Epithelial cell of proximal tubule (primary cell): ENCODE measurements around the gene TAC3. TPM values are rescaled to one million over a fixed set of nuclear protein-coding genes. Genes with fewer than 3 reads are reported as not detected.
"Not testable (repeated sequence)": the region's sequence is repeated elsewhere in the genome, so short reads cannot be mapped to it uniquely, and the experiment has no call there.

Source experiments
- DNase-seq: peaks from one replicate; pipeline ENCODE4 v3.0.0-alpha.2; 2011; ENCODE audit warnings: low read depth
- H3K4me3 ChIP-seq: 2 replicates; pipeline ENCODE4 v1.5.1; 2011; ENCODE audit warnings: low read depth, mild to moderate bottlenecking, low read length
- total RNA-seq: library from RNA; depleted of rRNA; stranded (reverse); fragments of >200 nt; gene quantifications from 2 replicates; pipeline ENCODE4 v1.2.3, GENCODE V29; 2015
- TF ChIP-seq, protein P1 (sequence below): conservative IDR thresholded peaks from 2 replicates; pipeline ENCODE4 v1.5.1; 2012; ENCODE audit warnings: low read depth, mild to moderate bottlenecking, low read length

The TAC3 gene
- total RNA-seq, 1 donor from 2014 or later, result not detected

DNA sequence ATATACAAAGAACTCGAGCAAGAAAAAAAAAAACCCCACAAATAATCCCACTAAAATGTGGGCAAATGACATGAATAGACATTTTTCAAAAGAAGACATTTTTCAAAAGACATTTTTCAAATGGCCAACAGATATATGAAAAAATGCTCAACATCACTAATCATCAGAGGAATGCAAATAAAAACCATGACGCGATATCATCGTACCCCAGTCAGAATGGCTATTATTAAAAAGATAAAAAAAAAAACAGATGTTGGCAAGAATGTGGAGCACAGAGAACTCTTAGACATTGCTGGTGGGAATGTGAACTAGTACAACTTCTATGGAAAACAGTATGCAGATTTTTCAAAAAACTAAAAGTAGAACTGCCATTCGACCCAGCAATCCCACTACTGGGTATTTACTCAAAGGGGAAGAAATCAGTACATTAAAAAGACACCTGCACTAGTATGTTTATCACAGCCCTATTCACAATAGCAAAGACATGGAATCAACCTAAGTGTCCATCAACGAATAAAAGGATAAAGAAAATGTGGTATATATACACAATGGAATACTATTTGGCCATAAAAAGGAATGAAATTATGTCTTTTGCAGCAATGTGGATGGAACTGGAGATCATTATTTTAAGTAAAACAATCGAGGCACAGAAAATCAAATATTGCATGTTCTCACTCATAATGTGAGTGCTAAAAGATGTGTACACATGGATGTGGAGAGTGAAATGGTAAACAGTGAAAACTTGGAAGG lies 26.3 kb downstream of the TAC3 start:
- no peak overlapping the region for H3K4me3 ChIP-seq
- DNase-seq, result no peak

DNA sequence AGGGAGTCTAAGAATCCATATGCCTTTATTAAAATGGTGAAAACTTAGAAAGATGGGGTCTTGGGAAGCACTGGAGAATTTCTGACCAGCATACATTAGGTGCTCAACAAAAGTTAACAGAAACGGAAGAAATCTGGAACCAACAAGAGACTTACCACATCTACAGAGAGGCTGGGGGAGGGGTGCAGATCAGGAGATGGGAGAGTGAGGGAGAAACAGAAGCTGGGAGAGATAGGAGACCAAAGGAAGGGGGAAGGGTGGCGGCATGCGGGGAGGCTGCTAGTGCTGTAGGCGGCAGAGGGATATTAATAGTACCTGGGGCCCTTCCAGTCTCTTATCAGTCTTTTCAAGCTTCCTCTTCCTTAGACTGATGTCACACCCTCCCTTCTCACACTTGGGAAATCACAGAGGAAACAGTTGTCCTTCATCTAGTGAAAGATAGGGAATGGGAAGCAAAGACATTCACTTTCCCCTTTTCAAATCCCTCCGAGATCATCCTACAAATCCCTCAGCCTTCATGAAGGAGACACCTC lies 28.1 kb downstream of the TAC3 start:
- DNase-seq, result no peak
- no peak overlapping the region for H3K4me3 ChIP-seq
- TF ChIP-seq, protein P1, sequence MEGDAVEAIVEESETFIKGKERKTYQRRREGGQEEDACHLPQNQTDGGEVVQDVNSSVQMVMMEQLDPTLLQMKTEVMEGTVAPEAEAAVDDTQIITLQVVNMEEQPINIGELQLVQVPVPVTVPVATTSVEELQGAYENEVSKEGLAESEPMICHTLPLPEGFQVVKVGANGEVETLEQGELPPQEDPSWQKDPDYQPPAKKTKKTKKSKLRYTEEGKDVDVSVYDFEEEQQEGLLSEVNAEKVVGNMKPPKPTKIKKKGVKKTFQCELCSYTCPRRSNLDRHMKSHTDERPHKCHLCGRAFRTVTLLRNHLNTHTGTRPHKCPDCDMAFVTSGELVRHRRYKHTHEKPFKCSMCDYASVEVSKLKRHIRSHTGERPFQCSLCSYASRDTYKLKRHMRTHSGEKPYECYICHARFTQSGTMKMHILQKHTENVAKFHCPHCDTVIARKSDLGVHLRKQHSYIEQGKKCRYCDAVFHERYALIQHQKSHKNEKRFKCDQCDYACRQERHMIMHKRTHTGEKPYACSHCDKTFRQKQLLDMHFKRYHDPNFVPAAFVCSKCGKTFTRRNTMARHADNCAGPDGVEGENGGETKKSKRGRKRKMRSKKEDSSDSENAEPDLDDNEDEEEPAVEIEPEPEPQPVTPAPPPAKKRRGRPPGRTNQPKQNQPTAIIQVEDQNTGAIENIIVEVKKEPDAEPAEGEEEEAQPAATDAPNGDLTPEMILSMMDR, result no peak

More for the DNA sequence above, 26.3 kb downstream of the TAC3 start:
- TF ChIP-seq, protein P1, result no peak

DNA sequence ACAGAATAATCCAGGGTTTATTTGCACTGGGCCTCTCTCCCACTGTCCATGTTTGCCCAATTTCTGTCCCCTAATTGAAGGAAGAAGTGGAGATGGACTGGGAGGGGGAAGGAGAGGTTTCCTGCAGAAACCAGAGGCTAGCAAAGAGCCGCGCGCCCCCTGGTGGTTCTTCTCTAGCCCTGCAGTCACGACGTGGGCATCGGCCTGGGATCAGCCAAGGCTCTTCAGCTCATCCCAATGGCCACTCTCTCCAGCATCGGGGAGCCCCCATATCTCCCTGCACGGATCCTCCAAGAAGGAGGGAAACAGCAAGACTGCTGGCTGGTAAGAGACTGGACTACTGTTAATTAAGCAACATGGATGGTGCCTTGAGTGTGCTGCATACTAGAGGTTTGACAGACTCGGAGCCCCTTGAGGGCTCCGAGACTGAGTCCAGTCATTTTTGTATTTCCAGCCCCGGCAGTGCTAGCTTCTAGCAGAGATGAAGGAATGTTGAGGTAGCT lies 28.7 kb downstream of the TAC3 start:
- DNase-seq, result no peak
- TF ChIP-seq, protein P1, result peak; percentile 96
- no peak overlapping the region for H3K4me3 ChIP-seq

DNA sequence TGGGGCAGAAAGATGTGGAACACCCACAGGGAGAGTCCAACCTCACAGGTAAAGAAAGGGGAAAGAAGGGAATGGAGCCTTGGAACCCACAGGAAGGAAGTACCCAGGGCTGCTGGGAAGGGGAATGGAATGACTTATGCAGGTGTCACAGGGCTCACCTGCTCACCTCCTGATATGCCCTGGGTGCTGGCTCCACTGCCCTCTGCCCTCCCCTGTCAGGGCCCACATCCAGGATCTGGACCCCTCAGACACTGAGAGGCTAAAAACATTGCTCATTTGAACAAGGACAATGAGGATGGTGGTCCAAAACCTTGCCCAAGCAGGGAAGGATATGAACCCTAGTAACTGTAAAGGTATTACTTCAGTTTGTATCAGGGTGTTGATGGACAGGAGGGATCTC lies 29.3 kb downstream of the TAC3 start:
- TF ChIP-seq, protein P1, result no peak
- no peak overlapping the region for H3K4me3 ChIP-seq
- no peak for DNase-seq

DNA sequence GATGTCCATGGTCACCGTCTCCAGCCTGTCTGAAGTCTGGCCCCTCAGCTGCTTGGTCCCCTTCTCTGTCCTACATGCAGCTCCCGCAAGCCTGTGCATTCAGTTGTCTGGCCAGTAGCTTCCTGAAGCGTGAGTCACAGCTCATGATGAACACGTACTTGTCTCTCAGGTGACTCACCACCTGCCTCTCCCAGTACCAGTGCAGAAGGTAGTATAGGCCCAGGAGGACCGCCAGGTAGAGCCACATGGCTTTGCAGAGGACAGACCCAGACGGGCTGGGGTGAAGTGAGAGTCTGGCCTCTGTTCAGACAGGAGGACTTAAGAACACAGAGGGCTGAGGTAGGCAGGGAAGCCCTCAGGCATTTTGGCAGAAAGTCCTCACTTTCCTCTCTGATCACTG lies 30.6 kb downstream of the TAC3 start:
- not testable (repeated sequence) for H3K4me3 ChIP-seq
- peak; percentile 36 for DNase-seq

DNA sequence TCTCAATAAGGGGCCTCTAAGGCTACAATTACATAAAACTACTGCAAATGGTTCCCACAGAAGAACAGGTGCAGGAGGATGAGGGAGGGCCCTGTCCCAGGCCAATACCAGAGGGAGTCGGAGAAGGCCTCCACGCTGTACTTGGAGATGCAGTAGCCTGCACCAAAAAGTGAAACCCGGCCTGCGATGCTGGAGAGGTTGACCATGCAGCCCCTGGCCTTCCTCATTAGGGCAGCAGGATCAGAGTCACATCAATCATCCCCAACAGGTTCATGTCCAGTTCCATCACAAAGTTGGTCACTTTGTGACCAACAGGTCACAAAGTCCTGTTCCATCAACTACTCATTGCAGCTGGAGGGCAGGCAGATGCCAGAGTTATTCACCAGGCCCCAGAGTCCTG lies 32.9 kb downstream of the TAC3 start:
- TF ChIP-seq, protein P1, result no peak
- no peak for DNase-seq
- H3K4me3 ChIP-seq, result no peak overlapping the region

DNA sequence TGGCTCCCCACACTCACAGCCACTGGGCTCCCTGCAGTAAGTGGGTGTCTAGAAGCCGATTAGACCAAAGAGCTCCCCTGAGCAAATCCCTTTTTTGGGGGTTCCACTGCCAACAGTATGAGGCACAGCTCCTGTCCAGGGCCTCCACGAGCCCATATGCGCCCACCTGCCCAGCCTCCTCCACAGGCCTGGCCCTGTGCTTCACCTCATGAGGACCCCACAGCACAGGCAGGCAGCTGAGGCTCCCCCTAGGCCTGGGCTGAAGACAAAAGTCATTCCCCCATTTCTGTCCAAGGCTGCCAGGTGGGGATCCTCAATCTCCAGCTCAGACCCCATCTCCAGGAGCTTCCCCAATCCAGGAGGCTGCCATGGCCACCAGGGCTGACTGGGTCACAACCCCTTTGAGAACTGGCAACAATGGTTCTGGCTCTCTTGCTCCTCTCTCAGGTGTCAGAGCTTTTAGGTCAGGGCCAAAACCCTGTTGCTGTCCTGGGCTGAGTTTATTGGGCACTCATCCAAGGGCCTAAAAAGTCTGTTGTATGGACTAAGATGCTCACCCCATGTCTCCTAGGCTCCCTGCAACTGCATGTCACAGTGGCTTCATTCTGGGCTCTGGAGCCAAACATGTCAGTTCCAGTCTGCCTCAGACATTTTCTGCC lies 33.6 kb downstream of the TAC3 start:
- DNase-seq, H3K4me3 ChIP-seq: not testable (repeated sequence)
